HT1080 (cell line): Measurements from ENCODE around the gene TAS1R1. TPM values are rescaled to one million over a fixed set of nuclear protein-coding genes. Genes with fewer than 3 reads are reported as not detected.
"Not testable (repeated sequence)": the region's sequence is repeated elsewhere in the genome, so short reads cannot be mapped to it uniquely, and the experiment has no call there.

Source experiments
- DNase-seq: peaks from one replicate; pipeline ENCODE4 v3.0.0-alpha.2; 2015; ENCODE audit warnings: low read depth
- total RNA-seq: library from RNA; depleted of rRNA; stranded (reverse); fragments of >200 nt; shearing (Covaris generic); gene quantifications from 2 replicates; pipeline ENCODE4 v1.2.3, GENCODE V29; 2014

Gene TAS1R1
- total RNA-seq, 1 experiment from 2014 or later = not detected

DNA sequence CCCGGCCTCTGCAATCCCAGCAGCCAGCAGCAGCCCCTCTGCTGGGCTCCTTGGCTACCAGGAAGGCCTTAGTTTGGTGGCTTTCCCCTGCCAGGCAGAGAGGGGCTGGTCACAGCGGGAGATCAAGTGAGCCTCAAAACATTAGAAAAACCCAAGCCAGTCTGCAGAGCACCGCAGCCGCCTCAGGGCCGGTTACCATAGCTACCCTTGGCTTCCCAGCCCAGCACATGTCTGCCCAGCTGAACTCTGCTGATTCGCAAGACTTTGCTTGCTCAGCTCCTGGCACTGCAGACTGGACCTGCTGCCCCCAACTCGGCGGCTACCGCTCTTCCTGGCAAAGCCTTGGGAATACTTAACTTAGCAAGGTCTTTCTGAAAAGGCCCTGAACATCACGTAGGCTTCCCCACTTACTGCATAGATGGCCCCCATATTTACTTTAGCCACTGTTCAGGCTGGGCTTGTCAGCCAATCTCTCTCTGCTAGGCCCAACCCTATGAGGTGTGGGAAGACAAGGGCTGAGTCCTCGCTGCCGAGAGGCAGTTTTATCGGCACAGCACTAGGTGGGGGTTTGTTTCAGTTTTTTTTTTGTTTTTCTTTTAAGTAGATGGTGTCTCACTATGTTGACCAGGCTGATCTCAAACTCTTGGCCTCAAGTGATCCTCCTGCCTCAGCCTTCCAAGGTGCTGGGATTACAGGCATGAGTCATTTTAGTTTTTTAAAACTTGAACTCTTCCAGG lies 35.0 kb upstream of the TAS1R1 start:
- no peak for DNase-seq

DNA sequence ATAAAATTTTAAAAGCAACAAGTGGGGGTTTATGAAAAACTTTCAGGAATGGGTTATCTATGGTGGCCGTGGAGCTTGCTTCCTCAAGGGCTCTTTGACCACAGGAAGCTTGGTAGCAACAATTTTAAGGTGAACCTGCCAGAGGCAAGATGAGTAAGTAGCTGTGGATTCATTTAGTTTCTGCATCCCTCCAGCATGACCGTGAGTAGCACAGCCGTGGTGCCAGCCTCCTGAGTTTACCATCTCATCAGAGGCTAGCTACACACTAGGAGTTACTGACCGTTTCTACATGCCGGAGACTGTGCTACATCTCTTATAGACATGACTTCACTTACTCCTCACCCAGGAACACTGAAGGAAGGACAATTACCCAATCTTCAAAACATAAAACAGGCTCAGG lies 33.6 kb upstream of the TAS1R1 start:
- DNase-seq = peak; percentile 22

DNA sequence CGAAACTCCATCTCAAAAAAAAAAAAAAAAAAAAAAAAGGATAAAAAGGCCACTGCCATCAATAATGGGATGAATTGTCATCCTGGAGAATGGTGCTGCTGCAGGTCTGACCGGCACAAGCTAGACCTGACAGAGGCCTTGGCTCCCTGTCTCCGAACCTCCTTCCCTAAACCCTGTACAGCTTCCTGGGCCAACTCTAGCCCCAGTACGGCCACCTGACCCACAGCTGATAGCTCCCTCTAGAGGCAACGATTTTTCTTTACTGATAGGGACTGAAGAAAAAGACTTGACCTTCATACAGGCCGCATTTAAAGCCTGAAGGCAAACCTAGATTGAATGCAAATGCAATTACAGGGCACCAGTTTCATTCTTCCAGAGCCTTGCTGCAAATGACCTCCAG lies 31.5 kb upstream of the TAS1R1 start:
- peak; percentile 51 for DNase-seq

DNA sequence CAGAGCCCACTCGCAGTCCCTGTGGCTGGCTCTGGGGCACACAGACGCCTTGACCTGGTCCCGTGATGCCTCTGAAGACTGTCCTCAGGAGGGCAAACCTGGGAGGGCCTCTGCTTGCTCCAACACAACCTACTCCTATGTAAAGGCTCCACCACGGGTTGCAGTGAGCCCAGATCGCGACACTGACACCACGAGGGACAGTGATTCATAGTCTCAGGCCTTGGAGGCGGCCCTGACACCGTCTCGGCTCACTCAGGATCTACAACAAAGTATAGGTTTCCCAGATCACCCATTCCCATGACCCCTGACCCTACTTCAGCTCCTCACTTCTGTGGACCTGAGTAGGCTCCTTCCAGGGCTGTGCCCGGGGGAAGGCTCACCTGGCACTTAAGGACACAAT lies 28.8 kb upstream of the TAS1R1 start:
- DNase-seq = no peak

DNA sequence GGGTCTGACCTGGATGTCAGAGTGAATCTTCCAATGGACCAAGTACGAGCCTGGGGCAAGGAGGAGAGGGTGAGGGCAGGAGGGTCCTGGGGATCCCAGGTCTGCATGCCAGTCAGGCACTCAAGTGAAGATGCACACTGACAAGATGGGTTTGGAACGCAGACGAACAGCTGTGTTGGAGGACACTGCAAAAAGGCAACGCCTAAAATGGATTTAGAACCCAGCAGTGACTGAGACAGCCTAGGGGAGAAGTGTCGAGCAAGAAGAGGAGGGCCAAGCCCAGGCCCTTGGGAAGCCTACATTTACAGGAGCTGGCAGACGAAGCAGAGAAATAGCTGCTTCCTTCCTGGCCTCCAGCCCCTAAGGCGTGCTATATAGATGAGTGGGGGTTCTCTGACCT lies 26.6 kb upstream of the TAS1R1 start:
- no peak for DNase-seq

DNA sequence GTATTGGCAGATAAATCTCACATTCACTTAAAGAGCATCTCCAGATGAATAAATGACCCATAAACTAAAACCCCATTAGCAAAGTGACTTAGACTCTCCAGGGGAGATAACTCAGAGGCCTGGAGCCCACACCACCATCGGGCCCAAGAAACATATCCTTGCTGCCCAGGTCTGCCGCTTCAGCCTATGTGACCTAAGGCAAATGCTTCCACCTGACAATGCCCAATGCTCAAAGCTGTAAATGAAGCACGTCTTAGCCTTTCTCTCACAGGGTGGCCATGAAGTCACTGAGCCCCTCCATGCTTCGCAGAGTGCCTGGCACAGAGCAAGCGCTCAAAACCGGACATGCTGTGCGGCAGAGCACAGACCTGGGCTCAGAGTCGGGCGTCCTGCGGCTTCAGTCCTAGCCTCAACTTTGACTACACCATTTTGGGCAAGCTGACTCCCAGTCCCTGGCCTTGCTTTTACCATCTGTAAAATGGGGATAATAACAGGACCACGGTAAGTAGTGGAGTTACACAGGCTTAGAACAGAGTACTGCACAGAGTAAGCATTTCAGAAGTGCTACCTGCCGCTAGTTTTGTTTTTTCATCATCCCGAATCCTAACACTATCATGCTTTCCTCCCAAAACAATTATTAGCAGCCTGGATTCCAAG lies 24.5 kb upstream of the TAS1R1 start:
- no peak for DNase-seq

DNA sequence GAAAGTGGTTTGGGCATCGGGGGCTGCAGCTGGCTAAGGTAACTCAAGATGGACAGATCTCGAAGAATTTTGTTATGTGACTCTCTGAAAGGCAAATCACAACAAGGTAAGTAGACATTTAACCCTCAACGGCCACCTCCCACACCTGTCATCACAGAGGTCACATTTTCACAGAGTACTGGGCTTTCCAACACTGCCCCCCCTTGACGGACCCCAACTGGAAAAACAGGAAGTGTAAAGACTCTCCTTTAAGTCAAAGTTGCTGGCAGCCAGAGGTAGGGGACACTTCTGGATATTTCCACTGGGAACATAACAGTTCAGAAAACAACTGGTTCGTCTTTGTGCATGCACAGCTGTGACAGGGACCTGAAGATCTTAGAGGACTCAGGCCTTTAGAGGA lies 23.1 kb upstream of the TAS1R1 start:
- no peak for DNase-seq

DNA sequence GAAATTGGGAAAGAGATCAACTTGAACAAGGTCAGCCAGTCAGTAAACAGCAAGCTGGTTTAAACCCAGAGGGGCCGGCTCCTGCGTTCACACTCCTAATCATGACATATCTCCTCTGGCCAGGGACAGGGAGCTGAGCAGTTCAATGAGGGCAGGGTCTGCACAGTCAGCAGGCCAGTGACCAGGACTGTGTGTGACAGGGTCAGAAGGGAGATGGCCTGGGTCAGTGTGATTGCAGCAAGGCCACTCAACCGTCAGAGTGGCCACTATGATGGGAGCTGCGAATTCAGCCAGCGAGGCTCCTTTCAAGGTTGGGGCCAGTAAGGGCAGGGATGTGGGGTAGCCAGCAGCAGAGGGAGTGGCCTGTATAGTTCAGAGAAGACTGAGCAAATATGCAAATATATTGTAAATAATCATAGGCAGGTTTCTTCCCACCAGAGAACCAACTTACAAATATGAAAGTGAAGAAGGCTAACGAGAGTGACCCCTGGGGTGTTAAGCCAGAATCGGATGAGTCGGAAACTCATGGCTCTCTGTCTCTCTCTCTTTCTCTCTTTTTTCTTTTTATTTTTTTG lies 20.8 kb upstream of the TAS1R1 start:
- DNase-seq = no peak

DNA sequence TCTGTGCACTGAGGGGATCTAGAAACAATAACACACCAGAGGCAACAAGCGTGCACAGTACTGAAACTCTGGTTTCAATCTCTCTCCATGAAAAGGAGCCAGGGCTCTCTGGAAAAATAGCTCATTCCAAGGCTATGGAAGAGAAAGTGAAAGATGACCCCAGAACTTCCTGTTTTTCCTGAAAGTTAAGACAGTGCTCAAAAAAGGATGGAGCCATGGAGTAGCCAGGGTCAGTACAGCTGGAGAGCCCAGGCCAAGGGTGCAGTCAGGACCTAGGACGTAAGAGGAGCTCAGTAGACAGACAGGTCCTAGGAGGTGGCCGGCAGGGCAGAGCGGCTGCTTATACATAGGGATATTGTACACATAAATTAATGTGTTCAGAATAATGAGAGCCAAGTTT lies 19.9 kb upstream of the TAS1R1 start:
- DNase-seq = no peak

DNA sequence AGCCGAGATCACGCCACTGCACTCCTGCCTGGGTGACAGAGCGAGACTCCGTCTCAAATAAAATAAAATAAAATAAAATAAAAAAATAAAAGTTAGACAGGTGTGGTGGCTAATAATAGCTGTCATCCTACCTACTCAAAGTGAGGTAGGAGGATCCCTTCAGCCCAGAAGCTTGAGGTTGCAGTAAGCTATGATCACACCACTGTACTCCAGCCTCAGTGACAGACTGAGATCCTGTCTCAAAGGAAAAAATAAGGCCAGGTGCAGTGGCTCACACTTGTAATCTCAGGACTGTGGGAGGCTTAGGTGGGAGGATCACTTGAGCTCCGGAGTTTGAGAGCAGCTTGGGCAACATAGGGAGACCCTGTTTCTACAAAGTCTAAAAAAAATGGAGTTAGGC lies 18.8 kb upstream of the TAS1R1 start:
- DNase-seq = no peak

DNA sequence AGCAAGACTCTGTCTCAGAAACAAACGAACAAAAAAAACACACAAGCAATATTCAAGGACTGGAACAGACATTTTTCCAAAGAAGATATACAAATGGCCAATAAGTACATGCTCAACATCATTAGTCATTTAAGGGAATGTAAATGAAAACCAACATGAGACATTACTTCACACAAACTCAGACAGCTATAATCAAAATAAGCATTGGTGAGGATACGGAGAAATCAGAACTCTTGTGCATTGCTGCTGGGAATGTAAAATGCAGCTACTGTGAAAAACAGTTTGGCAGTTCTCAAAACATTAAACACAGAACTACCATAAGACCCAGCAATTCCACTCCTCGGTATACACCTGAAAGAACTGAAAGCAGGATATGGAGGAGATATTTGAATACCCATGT lies 16.2 kb upstream of the TAS1R1 start:
- DNase-seq = no peak

DNA sequence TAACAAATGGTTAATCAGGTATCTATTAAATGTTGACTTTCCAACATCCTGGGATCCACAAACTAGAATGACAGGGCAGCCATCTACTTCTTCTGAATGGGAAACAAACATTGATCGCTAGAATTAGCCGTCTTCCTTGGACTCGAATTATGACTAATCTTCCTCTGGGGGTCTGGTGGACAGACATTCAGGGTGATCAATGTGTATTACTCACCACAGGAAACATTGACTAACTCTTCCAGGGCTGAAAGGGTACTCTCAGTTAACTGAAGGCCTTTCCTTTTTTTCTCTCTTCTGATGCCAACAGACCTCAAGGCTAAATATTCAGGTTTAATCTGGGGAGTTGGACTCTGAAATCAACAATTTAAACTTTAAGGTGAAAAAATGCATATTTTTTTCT lies 10.3 kb upstream of the TAS1R1 start:
- DNase-seq = peak; percentile 91

DNA sequence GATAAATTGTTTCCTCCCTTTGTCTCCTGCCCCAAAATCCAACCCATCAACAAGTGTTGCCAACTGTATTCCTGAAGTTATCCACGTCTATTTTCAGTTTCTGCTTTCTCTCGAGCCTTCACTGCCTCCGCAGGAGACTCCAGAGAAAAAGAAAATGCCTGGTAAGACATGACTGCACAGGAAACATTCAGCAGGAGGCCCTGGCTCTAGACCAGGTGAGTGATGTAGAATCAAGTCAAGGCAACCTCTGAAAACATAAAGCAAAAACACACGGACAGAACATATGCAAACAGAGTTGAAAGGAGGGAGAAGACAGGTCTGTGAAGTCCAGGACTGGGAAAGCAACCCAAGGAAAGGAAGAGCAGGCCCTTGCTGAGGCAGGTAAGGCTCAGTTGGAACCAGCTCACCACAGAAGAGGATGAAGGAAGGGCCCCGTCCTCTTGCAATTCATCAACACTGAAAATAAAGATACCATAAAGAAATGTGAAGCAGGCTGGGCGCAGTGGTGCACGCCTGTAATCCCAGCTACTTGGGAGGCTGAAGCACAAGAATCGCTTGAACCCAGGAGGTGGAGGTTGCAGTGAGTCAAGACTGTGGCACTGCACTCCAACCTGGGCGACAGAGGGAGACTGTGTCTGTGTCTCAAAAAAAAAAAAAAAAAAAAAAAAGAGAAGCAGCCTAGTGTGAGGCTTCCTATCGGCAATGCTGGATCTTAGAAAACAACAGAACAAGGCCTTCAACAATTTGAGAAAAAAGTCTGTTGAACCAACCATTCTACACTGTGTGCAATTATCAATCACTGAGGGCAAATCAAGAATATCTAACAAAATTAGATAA lies 9.6 kb upstream of the TAS1R1 start:
- DNase-seq = peak; percentile 55

DNA sequence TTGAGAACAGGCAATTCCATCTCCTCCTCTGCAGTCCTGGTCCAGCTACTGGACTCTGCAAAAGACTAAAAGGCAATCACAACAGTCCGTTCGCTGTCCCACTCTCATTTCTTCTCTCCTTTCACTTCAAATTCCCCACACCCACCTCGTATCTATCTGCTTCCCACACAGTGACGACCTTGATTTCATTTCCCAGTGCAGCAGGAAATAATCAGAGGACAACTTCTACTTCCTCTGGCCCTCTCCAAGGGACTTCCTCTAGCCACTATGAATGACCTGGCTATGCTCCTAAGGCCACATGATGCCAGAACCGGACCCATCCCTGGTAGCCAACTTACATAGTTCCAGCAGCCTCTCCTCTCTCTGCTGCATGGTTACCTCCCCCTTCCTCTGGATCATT lies 8.8 kb upstream of the TAS1R1 start:
- no peak for DNase-seq

DNA sequence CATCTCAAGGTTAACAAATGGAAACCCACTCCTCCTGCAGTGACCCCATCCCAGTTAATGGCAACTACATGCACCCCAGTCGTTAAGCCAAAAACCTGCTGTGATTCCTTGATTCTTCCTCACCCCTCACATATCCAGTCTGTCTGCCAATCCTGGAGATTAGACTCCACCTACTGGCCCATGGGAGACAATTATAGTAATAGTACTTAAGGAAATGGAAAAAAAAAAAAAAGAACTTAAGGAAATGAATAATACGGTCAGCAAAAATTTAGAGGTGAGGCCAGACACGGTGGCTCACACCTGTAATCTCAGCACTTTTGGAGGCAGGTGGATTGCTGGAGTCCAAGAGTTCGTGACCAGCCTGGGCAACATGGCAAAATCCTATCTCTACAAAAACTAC lies 7.8 kb upstream of the TAS1R1 start:
- DNase-seq = peak; percentile 55

DNA sequence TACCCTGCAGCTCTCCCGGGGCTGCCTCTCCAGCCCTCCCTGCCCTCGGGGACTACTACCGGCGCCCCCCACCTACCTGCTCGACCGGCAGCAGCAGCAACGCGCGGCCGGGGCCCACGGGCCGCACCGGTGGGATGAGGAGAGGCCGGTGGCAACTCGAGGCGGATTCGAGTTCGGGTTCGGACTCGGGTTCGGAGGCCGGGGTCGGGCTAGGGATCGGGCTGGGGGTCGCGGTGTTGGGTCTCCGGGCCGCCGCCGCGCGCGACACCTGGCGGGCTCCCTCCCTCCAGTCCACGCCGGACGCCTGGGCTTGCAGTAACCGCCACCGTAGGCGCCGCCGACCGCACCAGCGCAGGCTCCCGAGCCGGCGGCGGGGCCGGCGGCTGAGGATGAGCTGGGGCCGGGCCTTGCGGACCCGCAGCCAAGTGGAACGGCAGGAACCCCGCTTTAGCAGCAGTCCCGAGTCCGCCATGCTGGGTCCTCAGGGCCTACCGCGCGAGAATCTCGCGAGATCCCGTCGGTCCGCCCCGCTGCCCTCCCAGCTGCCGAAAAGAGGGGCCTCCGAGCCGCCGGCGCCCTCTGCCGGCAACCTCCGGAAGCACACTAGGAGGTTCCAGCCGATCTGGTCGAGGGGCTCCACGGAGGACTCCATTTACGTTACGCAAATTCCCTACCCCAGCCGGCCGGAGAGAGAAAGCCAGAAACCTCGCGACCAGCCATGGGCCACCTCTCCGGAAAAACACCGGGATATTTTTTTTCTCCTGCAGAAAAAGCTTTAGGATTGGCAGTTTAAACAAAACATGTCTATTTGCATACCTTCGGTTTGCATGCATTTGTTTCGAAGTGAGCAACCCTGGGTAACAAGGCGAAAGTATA lies 838 bp upstream of the TAS1R1 start, which contains the start of gene NOL9:
NOL9 (minus strand) TSS at position 483 of the 876 bp plus-strand sequence; CDS start at position 472, 11 bp downstream.
- peak; percentile 87 for DNase-seq

DNA sequence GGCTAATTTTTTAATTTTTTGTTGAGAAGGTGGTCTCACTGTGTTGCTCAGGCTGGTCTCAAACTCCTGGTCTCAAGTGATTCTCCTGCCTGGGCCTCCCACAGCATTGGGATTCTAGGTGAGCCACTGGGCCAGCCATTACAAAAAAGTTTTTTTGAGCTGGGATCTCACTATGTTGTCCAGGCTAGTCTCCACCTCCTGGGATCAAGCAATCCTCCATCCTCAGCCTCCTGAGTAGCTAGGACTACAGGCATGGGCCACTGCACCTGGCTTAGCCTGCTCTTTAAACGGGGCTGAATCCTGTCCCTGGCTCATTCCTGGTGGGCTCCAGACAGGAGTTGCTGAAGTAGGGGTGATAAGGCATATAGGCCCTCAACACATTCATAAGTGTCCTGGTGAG lies 2.5 kb downstream of the TAS1R1 start:
- no peak for DNase-seq

DNA sequence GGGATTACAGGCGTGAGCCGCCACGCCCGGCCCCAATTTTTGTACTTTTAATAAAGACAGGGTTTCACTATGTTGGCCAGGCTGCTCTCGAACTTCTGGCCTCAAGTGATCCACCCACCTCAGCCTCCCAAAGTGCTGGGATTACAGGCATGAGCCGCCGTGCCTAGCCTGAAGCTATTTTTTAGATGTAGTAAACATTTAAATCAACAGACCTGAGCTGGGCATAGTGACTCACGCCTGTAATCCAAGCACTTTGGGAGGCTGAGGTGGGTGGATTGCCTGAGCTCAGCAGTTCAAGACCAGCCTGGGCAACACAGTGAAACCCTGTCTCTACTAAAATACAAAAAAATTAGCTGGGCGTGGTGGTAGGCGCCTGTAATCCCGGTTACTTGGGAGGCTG lies 4.1 kb downstream of the TAS1R1 start:
- DNase-seq = not testable (repeated sequence)

DNA sequence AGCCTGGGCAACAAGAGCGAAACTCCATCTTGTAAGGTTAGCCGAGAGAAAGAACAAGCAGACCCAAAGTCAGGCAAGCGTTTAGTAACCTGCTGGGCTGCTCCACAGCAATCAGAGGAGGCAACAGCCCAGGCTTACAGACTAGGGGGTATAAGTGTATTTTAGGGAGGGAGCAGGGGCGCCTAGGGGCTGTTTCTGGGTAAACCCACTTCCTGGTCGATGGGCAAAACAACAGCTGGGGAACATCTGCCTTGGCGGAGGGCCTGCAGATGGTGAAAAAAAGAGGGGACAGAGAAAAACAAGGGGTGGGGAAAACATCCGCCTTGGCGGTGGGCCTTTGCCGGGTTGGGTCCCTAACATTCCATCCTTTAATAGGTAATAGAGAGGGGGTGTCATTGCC lies 5.2 kb downstream of the TAS1R1 start:
- DNase-seq = no peak

DNA sequence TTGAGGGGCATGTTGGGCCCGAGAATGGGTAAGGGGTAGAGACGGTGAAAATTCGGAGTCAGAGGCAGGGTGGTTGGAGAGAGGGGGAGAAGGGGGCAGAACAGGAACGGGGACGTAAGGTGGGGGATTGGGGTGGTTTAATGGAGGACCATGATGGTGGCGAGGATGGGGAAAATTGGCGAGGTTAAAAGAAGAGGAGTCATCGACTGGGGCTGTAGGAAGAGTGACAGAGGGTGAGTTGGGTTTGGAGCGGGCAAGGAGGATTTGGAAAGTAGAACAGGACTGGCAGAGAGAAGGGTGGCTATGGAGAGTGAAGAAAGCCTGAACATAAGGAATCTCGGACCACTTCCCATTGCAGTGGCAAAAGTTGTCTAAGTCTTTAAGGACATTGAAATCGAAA lies 13.9 kb downstream of the TAS1R1 start:
- no peak for DNase-seq

DNA sequence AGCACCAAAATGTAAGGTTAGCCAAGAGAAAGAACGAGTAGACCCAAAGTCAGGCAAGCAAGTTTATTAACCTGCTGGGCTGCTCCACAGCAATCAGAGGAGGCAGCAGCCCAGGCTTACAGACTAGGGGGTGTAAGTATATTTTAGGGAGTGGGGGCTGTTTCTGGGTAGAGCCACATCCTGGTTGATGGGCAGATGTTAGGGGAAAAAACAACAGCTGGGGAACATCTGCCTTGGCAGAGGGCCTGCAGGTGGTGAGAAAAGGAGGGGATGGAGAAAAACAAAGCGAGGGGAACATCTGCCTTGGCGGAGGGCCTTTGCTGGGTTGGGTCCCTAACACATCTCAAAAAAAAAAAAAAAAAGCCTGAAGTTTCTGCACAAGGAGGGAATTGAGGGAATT lies 15.0 kb downstream of the TAS1R1 start:
- no peak for DNase-seq
